Mammary epithelial cell (primary cell): Measurements from ENCODE around the gene TNNI2.

Source experiments
- EZH2 ChIP-seq: IDR thresholded peaks from 2 replicates; pipeline ENCODE4 v1.6.1; 2012; ENCODE audit warnings: low read length, inconsistent platforms, borderline replicate concordance
- TF ChIP-seq, protein P1 (sequence below), 2 donors: IDR thresholded peaks in 1 of 2; conservative IDR thresholded peaks in 1 of 2; 2 replicates each; pipeline ENCODE4 v1.5.1; 2011 to 2012; ENCODE audit warnings: inconsistent platforms in 2 of 2, low read length in 2 of 2, mild to moderate bottlenecking in 2 of 2, control low read depth in 1 of 2, low read depth in 1 of 2; ENCODE audit not compliant: insufficient read depth in 1 of 2; ENCODE audit errors: extremely low read depth in 1 of 2

DNA sequence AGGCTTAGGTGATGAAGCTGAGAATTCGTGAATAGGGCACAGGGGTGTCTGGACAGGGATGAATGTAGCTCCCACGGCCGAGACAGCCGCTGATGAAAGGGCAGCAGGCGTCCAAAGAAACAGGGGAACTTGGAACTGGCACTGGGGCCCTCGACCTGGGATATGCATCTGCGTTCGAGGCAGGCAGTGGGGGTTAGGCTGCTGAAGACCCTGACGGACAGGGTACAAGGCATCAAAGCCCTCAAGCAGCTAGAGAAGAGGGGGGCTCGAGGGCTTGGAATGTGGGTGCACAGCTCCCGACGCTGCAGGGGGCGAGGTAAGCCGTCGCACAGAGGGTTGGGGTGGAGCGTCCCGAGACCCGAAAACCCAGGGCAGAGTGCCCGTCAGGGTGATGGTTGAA lies 10.8 kb upstream of the TNNI2 start:
- TF ChIP-seq, protein P1, sequence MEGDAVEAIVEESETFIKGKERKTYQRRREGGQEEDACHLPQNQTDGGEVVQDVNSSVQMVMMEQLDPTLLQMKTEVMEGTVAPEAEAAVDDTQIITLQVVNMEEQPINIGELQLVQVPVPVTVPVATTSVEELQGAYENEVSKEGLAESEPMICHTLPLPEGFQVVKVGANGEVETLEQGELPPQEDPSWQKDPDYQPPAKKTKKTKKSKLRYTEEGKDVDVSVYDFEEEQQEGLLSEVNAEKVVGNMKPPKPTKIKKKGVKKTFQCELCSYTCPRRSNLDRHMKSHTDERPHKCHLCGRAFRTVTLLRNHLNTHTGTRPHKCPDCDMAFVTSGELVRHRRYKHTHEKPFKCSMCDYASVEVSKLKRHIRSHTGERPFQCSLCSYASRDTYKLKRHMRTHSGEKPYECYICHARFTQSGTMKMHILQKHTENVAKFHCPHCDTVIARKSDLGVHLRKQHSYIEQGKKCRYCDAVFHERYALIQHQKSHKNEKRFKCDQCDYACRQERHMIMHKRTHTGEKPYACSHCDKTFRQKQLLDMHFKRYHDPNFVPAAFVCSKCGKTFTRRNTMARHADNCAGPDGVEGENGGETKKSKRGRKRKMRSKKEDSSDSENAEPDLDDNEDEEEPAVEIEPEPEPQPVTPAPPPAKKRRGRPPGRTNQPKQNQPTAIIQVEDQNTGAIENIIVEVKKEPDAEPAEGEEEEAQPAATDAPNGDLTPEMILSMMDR (conservative IDR thresholded peaks at IDR 0.05 in 1 of 2, IDR thresholded peaks at IDR 0.05 in 1 of 2; ENCODE audit: extremely low read depth in 1 of 2, insufficient read depth in 1 of 2, low read depth in 1 of 2, low read length in 2 of 2), result no peak
- no peak for TF ChIP-seq EZH2
